Neural crest cell (in vitro differentiated cells): ENCODE measurements around the gene CNGB1. TPM values are rescaled to one million over a fixed set of nuclear protein-coding genes. Genes with fewer than 3 reads are reported as not detected.

Source experiments
- DNase-seq: peaks from one replicate; pipeline ENCODE4 v3.0.0; 2021; ENCODE audit warnings: low read depth, mixed read lengths, low spot score
- H3K27ac Mint-ChIP-seq: one replicate; pipeline ENCODE4 v1.8.0; 2021; ENCODE audit warnings: mild to moderate bottlenecking, mixed read lengths; ENCODE audit not compliant: unreplicated experiment
- H3K27me3 Mint-ChIP-seq: 2 replicates; pipeline ENCODE4 v1.8.0; 2021; ENCODE audit warnings: low read depth, mild to moderate bottlenecking, mixed read lengths
- H3K36me3 Mint-ChIP-seq: 2 replicates; pipeline ENCODE4 v1.8.0; 2021; ENCODE audit warnings: low read depth, mild to moderate bottlenecking, mixed read lengths
- H3K4me1 Mint-ChIP-seq: 2 replicates; pipeline ENCODE4 v1.8.0; 2021; ENCODE audit warnings: mixed read lengths
- H3K4me3 Mint-ChIP-seq: one replicate; pipeline ENCODE4 v1.8.0; 2021; ENCODE audit warnings: mild to moderate bottlenecking, mixed read lengths
- H3K9me3 Mint-ChIP-seq: 2 replicates; pipeline ENCODE4 v1.8.0; 2021; ENCODE audit warnings: mixed read lengths
- CTCF ChIP-seq: fragments of 200-600 bp; sonication (generic); conservative IDR thresholded peaks from 2 replicates; pipeline ENCODE4 v1.5.0; 2021; ENCODE audit warnings: antibody characterized with exemption, mild to moderate bottlenecking
- total RNA-seq: library from RNA; stranded (reverse); gene quantifications from 2 replicates; pipeline ENCODE4 v1.2.1, GENCODE V29; 2021

Gene CNGB1
- total RNA-seq, 1 donor from 2014 or later: 0.21 TPM

- no peak overlapping the region for H3K27ac Mint-ChIP-seq
Measured at GRCh38 chr16:57940382-57940966, 30.5 kb downstream of the CNGB1 start.

GRCh38 chr16:57939872-57940224 lies 31.1 kb downstream of the CNGB1 start:
- H3K9me3 Mint-ChIP-seq: no peaks in the 10 kb centered on the region

More at GRCh38 chr16:57940382-57940966, 30.5 kb downstream of the CNGB1 start:
- Mint-ChIP-seq H3K4me3 (no peak overlapping the region), H3K27me3 (no peaks in the 10 kb centered on the region), H3K36me3 (no peaks in the 10 kb centered on the region), H3K4me1 (no peaks in the 10 kb centered on the region), H3K9me3 (no peaks in the 10 kb centered on the region)
- no peak for DNase-seq
- TF ChIP-seq CTCF: no peak

GRCh38 chr16:57938936-57939871 lies 31.7 kb downstream of the CNGB1 start:
- Mint-ChIP-seq H3K36me3 (no peaks in the 10 kb centered on the region), H3K9me3 (no peaks in the 10 kb centered on the region), H3K27ac (no peak overlapping the region), H3K4me1 (no peaks in the 10 kb centered on the region), H3K27me3 (no peaks in the 10 kb centered on the region), H3K4me3 (no peak overlapping the region)
- TF ChIP-seq CTCF: no peak
- DNase-seq: no peak

More at GRCh38 chr16:57939872-57940224, 31.1 kb downstream of the CNGB1 start:
- no peaks in the 10 kb centered on the region for H3K27me3 Mint-ChIP-seq
- no peaks in the 10 kb centered on the region for H3K4me1 Mint-ChIP-seq
- no peak overlapping the region for H3K4me3 Mint-ChIP-seq
- H3K36me3 Mint-ChIP-seq: no peaks in the 10 kb centered on the region
- H3K27ac Mint-ChIP-seq: no peak overlapping the region
- TF ChIP-seq CTCF: no peak
- no peak for DNase-seq

GRCh38 chr16:57938484-57938883 lies 32.4 kb downstream of the CNGB1 start:
- Mint-ChIP-seq H3K27ac (no peak overlapping the region), H3K4me3 (no peak overlapping the region), H3K27me3 (no peaks in the 10 kb centered on the region), H3K4me1 (no peaks in the 10 kb centered on the region), H3K36me3 (no peaks in the 10 kb centered on the region), H3K9me3 (no peaks in the 10 kb centered on the region)
- no peak for TF ChIP-seq CTCF
- no peak for DNase-seq

GRCh38 chr16:57937861-57938260 lies 33.1 kb downstream of the CNGB1 start:
- Mint-ChIP-seq H3K9me3 (no peaks in the 10 kb centered on the region), H3K4me1 (no peaks in the 10 kb centered on the region), H3K36me3 (no peaks in the 10 kb centered on the region), H3K27me3 (no peaks in the 10 kb centered on the region), H3K27ac (no peak overlapping the region), H3K4me3 (no peak overlapping the region)
- no peak for TF ChIP-seq CTCF
- no peak for DNase-seq
